NCI-H2196 treated with DMSO at 0.1 percent for 48 hours (cell line): ENCODE data around the gene SPON1.

ENCODE experiments used
- DNase-seq: peaks from one replicate; lab custom pipeline; 2025; ENCODE audit not compliant: unreplicated experiment; lab: John Stamatoyannopoulos, UW

The SPON1 gene

GRCh38 chr11:13944016-13944415 is 18.5 kb upstream of the SPON1 start:
- no peak for DNase-seq

- no peak for DNase-seq
Observed at GRCh38 chr11:13944911-13945425, 17.6 kb upstream of the SPON1 start.

GRCh38 chr11:13947379-13947778 is 15.1 kb upstream of the SPON1 start:
- no peak for DNase-seq

- DNase-seq: no peak
Observed at GRCh38 chr11:13949876-13950275, 12.6 kb upstream of the SPON1 start.

GRCh38 chr11:13952221-13952620 is 10.3 kb upstream of the SPON1 start:
- DNase-seq: no peak

GRCh38 chr11:13952668-13953067 is 9.9 kb upstream of the SPON1 start:
- DNase-seq: no peak

GRCh38 chr11:13954591-13954990 is 7.9 kb upstream of the SPON1 start:
- no peak for DNase-seq

- peak; percentile 30 for DNase-seq
Observed at GRCh38 chr11:13955971-13956421, 6.5 kb upstream of the SPON1 start.

GRCh38 chr11:13956988-13957387 is 5.5 kb upstream of the SPON1 start:
- no peak for DNase-seq

GRCh38 chr11:13958641-13959400 is 3.7 kb upstream of the SPON1 start:
- DNase-seq: no peak

- DNase-seq: no peak
Observed at GRCh38 chr11:13962198-13962561, 343 bp upstream of the SPON1 start.

GRCh38 chr11:13963169-13963948 is 836 bp downstream of the SPON1 start:
- no peak for DNase-seq

- DNase-seq: no peak
Observed at GRCh38 chr11:13963949-13964770, 1.6 kb downstream of the SPON1 start.

GRCh38 chr11:13964771-13965074 is 2.2 kb downstream of the SPON1 start:
- no peak for DNase-seq

GRCh38 chr11:13965337-13965736 is 2.8 kb downstream of the SPON1 start:
- DNase-seq: no peak

GRCh38 chr11:13966013-13966412 is 3.5 kb downstream of the SPON1 start:
- no peak for DNase-seq

GRCh38 chr11:13966486-13966885 is 4.0 kb downstream of the SPON1 start:
- DNase-seq: no peak

GRCh38 chr11:13970986-13971385 is 8.5 kb downstream of the SPON1 start:
- DNase-seq: no peak

- no peak for DNase-seq
Observed at GRCh38 chr11:13972043-13972910, 9.8 kb downstream of the SPON1 start.

GRCh38 chr11:13972944-13973343 is 10.4 kb downstream of the SPON1 start:
- DNase-seq: no peak

GRCh38 chr11:13974631-13975030 is 12.1 kb downstream of the SPON1 start:
- DNase-seq: no peak
